Inflammatory macrophage treated with lipopolysaccharide for 1 hour (primary cell): ENCODE data around the gene SERPINA1.
"Not testable (repeated sequence)": the region's sequence is repeated elsewhere in the genome, so short reads cannot be mapped to it uniquely, and the experiment has no call there.

Source experiments
- DNase-seq, 2 donors: peaks; one replicate each; pipeline ENCODE4 v3.0.0-alpha.2; 2020 to 2022

The SERPINA1 gene

DNA sequence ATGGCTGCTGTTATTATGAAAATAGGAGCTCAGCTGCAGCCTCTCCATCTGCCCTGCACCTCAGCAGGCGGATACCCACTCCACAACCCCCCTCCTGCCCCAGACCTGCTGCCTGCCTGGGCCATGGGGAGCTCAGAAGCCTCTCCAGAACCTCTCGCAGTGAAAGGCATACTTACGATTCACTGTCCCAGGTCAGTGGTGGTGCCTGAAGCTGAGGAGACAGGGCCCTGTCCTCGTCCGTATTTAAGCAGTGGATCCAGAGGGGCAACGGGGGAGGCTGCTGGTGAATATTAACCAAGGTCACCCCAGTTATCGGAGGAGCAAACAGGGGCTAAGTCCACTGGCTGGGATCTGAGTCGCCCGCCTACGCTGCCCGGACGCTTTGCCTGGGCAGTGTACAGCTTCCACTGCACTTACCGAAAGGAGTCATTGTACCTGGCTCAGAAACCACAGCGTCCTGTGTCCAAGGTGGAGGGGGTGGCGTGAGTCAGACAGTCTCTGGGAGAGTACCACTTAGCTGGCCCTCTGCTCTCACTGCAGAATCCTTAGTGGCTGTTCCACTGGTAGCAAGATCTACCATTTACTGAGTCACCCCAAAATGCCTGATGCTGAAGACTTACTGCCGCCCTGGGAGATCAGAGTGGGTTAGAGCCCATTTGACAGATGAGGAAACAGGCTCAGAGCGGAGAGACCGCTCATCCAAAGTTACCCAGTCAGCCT lies at the start of gene SERPINA1:
Gene SERPINA1 (minus strand): TSS at position 219 of the 720 bp plus-strand sequence. CDS start 5,365 bp downstream, outside the sequence.
- DNase-seq, result no peak

DNA sequence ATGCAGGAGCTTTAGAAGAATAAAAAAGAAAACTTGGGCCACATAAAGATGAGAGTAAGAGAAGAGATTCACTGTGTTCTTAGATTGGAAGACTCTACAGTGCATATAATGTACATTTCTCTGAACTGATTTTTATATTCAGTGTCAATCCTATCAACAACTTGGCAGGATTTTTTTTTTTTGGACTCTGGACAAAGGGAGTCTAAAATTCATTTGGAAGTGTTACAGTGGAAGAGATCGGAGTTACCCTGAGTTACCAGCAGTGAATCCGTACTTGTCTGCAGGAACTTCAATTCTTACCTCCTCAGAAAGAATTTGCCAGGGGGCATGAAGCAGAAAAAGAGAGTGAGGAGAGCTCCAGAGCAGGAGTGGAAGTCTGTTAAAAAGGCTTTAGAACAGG lies 40.2 kb upstream of the SERPINA1 start:
- DNase-seq, result no peak

DNA sequence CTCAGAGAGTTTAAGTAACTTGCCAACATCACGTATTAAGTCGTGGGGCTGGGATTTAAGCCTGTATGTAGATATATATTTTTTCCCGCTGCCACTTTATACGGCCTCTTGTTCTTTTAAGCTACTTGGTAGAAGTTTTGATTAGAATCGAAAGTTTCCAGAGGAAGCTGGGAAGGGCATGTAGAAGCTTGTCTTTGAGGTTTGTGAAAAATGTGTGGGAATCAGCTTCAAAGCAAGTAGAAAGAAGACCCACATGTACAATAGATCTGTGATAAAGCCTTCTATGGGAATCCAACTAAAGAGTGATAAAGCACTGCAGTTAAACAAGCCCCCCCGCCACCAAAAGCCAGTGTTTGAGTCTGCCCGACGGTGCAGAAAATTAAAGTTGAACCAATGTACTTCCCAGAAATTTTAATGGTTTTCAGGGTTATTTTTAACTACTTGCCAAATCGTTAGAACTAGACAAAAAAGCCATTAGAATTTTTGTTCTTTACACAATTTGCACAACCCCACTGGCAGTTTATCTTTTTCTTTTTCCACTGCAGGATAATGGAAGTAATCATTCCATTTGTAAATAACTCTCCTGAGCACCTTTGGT lies 38.7 kb upstream of the SERPINA1 start:
- DNase-seq, result no peak

DNA sequence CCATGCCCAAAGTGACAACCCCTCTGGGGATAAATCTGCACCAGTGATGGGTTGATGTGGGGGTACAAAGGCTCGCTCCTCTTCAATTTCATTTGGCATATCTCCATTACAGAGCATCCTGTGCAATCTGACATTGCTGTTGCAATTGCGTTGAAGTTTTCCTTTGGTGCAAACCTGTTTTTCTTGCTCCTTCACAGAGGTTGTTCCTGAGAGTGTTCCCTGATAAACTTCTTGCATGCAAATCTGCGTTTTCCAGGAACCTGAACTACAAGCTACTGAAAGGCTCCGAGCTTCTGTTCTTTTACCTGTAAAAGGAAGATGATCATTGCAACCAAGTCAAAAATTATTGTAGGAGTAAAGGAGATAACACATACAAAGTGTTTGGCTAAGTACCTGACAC lies 38.1 kb upstream of the SERPINA1 start:
- DNase-seq, result no peak

DNA sequence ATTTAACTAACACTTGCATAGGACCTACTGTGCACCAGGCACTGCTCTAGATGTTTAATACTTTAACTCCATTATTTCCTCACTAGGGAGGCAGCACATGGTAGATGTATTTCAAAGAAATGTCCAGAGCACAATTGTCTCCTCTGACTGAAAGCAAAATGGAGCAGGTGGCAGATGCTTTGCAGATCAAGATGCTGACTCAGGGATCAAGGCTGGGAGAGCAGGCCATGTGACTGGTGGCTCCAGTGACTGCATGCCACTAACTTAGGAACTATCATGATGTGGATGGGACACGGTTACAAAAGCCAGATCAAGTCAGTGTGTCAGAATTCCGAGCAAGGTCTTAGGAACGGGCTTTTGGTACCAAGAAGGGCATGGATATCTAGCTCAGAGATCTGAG lies 36.0 kb upstream of the SERPINA1 start:
- no peak for DNase-seq

DNA sequence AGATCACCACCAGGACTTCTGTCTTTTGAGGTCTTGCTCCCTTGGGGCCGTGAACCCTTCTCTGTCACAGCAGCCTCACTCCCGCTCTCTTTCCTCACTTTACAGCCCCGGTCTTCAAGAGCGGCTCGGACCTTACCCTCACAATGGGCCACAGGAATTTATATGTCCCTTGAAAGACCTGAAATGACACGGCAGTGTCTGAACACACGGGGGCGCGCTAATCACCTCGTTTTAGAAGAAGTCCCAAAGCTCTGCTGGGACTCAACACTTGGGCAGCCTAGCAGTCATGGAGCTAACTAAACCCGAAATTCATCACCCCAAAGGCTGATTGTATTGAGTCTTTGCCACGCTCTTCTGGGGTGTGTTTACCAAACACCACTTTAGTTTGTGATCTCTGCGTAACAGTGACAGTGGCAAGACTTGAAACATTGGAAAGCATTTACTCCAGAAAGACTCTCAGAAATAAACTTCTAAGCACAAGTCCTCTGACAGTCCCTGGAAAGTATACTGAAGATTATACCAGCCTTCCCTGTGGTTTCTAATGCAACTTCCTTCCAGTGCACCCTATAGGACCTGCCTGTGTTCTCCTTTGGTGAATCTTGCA lies 35.2 kb upstream of the SERPINA1 start:
- peak; percentile 70 to 92 for DNase-seq

DNA sequence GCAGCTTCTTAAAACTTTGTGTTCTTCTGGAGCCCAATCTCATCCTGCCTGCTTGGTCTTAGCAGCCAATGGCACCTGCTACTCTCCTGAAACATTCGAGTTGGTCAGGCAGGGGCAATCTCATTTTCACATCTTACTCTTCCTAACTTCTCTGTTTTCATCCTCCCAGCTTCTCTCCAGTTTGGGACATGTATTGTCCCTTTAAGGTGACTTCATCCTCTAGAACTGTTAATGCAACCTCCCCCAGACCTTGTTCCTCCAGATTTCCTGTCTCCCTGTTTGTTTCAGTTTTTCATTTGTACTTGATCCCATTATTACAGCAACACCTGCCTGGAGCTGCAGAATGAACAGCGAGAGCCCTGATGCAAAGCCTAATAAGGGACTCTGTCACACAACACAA lies 32.9 kb upstream of the SERPINA1 start:
- no peak for DNase-seq

DNA sequence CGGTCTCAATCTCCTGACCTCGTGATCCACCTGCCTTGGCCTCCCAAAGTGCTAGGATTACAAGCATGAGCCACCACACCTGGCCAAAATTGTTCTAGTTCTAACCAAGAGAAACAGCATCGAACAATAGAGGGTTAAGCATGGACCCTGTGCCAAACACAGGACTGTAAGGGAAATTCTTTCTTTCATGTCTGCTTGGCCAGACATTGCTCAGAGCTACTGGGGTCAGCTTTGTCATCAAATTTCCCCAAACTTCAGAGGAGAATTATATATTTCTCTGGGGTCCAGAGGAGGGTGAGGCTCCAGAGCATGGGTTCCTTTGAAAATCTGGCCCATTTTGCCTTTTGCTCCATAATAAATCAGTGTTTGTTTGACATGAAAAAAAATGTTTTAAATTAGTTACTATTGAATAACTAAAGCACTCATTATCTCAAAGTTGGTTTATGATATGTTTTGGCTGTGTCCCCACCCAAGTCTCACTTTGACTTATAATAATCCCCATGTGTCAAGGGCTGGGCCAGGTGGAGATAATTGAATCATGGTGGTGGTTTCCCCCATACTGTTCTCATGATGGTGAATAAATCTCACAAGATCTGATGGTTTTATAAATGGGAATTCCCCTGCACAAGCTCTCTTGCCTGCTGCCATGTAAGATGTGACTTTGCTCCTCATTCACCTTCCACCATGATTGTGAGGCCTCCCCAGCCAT lies 29.2 kb upstream of the SERPINA1 start:
- DNase-seq, result not testable (repeated sequence)

DNA sequence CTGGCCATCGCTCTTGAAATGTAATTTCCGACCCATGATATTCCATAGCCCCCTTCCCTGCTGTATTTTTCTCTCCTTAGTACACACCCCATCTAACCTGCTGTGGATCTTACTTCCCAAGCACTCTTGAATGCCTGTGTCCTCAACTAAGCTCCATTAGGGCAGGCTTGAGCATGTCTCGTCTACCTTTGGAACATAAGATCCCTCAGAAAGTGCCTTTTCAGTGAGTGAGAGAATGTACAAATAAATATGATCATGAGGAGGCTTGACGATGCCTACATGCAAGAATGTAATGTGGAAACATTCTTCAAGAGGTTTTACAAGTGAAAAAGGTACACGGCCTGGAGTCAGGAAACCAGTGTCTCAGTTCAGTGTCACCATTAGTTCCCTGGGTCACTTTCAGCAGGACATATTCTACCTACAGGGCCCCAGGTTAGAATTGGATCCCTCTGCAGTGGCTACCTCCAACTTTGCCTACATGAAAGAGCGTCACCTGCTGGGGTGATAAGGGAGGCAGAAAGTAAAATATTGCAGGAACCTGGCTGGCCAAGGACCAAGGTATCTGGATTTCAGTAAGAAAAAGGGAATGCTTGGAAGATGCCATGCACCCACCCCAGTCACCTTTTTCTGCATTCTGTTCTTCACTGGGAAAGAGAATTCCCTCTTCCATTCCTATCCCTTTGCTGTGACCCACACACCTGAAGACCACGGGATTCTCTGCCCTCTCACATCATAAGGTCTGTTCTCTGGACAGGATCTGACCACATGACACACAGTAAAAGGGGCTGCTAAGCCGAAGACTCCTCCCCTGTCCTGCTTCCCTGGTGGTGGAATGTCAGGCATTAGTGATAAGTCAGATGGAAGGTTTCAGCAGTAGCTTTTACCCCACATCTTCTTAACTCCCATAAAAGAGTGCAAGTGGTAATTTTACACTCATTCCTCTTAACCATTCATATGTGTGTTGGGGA lies 24.6 kb upstream of the SERPINA1 start:
- no peak for DNase-seq

DNA sequence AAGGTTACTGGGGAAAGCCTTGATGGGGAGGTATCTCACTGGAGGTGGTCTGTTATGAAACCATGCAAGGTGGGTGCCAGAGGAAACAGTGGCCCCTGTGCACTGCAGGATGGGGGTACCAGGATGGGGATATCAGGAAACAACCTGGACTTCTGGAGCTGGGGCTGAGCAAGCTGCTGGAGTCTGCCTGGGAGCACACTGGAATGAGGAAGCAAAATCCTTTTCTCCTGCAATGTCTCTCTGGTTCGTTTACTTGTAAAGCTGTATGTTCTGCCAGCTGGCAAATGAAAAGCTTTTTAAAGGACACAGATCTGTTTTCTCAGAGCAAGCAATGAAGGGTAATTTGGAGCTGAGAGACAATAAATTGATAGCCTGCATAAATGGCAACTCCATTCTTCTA lies 23.2 kb upstream of the SERPINA1 start:
- DNase-seq, result no peak

DNA sequence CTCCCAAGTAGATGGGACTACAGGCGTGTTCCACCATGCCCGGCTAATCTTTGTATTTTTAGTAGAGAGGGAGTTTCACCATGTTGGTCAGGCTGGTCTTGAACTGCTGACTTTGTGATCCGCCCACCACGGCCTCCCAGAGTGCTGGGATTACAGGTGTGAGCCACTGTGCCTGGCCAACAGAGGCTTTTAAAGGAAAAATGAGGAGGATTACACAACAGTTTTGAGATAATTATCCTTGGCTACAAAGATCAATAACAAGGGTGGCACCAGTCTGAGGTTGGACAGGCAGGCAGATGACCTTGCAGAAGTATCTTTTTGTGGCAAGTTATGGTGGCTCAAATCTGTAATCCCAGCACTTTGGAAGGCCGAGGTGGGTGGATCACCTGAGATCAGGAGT lies 21.0 kb upstream of the SERPINA1 start:
- not testable (repeated sequence) for DNase-seq

DNA sequence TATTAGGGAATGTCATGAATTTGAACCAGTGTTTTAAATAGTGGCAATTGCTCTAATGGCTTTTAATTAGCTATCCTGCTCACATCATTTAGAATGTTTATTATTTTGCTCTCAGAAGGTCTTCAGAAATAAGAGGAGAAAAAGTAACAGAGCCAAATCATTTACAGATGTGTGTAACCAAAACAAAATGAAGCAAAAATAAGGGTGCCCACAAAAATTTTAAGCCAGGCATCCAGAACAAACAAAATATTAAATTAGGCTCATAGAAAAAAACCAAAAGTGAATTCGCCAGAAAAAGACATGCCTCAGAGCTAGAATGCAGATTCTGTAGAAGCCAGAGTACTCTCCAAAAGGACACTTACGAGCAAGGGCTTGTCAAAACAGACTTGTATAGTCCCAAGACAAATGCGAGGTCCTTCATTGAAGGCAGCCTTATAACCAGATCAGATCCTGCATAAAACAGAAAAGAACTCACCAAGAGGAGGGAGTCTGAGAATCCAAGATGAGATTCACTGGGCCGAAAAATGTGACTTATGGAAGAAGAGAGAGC lies 20.2 kb upstream of the SERPINA1 start:
- no peak for DNase-seq

DNA sequence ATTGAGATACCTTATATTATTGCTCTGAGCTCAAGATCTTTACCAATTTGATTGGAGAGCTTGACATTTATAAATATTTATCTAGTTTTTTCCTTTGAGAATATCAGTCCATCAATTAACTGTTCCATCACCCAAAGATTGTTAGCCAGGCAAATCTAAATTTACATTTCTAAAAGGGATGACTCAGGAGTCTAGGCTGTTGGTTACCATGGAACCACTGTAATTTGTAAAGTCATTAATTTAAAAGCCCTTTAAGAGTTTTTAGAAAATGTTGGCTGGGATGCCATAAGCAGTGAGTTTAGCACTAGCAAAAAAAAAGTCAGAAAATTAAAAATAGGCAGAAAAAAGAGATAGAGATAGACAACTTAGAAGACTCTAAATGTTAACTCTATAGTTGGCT lies 19.5 kb upstream of the SERPINA1 start:
- no peak for DNase-seq

DNA sequence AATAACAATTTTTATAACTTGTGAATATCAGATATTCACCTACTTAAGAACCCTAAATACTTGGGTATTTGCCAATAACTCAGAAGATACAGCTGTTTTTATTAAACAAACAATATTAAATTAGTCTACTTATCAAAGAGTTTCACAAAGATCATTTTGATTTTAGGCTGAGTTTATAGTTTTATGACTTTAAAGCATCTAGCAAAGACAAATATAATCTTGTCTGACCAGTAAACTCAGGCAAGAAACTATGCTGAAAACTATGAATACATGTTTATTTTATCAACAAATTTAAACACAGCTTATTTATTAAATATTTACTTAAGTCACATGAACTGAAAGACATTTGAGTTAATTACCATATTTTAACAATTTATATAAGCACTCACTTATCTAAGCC lies 18.5 kb upstream of the SERPINA1 start:
- no peak for DNase-seq

DNA sequence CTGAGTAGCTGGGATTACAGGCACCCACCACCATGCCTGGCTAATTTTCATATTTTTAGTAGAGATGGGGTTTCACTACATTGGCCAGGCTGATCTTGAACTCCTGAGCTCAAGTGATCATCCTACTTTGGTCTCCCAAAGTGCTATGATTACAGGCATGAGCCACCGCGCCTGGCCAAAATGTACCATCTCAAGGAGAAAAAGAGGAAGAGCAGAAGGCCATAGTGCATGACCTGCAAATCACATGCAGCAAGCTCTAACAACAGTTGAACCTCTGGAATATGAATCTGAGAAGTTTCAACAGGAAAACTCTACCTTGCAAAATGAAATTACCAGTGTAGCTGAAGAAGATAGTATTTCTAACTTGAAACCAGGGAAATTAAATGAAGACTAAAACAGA lies 17.1 kb upstream of the SERPINA1 start:
- peak; percentile 49 to 77 for DNase-seq

DNA sequence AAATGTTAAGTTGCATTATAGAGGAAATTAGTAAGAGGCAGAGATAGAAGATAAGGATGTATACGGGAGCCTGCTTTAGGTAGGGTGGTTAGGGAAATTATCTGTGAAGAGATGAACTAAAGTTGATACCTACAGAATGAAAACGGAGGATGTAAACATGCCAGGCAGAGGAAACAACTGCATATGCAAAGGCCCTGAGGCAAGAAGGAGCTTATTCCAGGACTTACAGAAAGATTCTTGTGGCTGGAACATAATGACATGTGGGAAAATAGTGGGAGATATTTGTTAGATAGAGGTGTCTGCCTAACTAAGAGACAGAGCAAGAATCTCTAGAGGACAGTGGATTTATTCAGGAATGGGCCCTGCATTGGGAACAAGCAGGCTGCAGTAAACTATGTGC lies 16.2 kb upstream of the SERPINA1 start:
- no peak for DNase-seq

DNA sequence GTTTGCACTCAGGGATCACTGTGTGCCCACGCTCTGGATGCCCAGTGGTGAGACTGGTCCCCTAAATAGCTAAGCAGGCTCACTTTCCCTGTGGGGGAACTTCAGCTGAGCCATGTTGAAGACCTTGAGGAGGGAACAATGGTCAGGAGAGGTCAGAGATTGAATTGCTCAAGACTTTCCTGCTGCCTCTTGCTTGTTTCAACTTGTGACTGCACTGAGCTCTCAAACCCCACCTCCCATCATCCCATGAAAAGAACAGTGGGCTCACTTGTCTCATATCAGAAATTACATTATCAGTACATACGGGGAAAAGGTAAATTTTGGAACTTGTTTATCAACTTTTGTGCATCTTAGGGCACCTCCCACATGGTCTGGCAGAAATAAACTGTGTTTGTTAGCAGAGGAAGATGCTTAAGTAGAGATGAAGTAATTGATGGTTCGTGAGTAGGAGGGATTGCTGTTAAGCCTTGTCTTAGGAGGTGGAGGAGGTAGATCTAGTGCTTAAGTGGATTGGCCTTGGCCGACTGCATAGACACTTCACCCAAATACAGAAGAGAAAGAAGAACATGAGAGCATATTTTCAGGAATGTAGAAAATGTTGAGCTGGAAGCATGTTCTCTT lies 15.0 kb upstream of the SERPINA1 start:
- DNase-seq, result peak in 1 of 2 donors; percentile 69

DNA sequence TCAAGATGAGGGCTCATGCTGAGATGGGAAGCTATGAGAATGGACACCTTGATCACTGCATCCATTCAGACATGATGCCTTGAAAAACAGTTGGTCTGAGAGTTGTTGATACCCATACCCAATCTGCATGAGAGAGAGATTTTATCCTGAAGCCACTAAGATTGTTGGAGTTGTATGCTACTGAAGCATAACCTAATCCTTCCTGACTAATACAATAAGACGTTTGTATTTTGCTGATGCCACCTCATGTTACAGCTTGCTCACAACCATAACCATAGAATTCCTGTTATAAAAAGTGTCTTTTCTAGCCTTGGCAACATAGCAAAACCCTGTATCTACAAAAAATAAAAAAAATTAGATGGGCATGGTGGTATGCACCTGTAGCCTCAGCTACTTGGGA lies 12.7 kb upstream of the SERPINA1 start:
- no peak for DNase-seq

DNA sequence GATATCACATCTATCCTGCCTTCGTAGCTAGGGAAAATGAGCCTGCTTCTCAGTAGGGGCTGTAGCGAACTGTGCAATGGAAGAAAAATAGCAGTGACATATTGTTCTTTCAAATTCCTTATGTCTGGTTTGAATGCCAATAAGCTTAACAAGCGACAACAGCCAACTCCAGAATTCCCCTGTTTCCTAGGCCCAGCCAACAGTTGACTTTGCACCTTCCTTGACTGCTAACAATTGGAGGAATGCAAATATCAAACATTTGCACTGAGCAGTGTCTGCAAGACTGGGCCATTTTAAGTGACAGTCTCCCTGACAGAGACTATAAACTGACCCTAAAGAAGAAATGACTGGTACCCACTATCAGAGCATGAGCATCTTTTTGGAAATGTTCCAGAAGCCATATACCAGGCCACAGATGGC lies 12.0 kb upstream of the SERPINA1 start:
- no peak for DNase-seq

DNA sequence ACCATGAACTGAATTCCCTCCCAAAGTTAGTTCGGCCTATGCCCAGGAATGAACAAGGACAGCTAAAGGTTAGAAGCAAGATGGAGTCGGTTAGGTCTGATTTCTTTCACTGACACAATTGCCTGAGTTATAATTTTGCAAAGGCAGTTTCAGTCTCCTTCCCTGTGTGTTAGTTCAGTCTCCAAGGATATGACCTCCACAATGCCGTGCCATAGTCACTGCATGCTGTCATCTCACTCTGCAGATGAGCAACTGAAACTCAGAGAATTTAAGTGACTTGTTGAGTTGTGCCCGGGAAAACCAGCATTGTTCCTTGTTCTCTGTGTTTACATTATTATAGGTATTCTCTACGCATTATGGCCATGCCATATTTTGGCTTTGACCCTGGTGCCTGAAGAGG lies 10.1 kb upstream of the SERPINA1 start:
- no peak for DNase-seq

DNA sequence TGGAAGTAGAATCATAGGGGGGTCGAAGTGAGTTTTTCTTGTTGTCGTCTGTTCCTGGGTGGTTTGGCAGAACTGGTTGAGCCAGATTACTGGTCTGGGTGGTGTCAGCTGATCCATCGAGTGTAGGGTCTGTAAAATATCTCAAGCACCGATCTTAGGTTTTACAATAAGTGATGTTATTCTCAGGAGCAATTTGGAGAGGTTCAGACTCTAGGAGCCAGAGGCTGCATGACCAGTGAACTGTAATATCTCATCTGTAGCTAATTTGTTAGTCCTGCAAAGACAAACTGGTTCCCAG lies 9.7 kb upstream of the SERPINA1 start:
- DNase-seq, result no peak
